Measurements from ENCODE around the gene PPP1R37.

The PPP1R37 gene

GRCh38 chr19:45107621-45108150 is 14.7 kb downstream of the PPP1R37 start:
- Histone ChIP-seq H3K4me1 (ENCODE audit: control insufficient read depth, low read length) (peaks cover 62% of the 10 kb centered on the region), H3K4me2 (ENCODE audit: low read length) (peak overlapping the region; percentile 2), H3K9me2 (replicated peaks; ENCODE audit: control insufficient read depth, low read length) (no peaks in the 10 kb centered on the region), H3K79me2 (ENCODE audit: control insufficient read depth, low read length) (peaks cover 97% of the 10 kb centered on the region), H3K9me3 (ENCODE audit: control insufficient read depth, insufficient read depth, low read length) (no peaks in the 10 kb centered on the region), H4K20me1 (ENCODE audit: control insufficient read depth, insufficient read depth, low read depth, low read length) (peaks cover 34% of the 10 kb centered on the region), H3K27me3 (ENCODE audit: control insufficient read depth, low read length) (no peaks in the 10 kb centered on the region), H3K36me3 (ENCODE audit: control insufficient read depth, low read length) (0 out of 2 replicates have a peak, but pooled peaks cover 3% of the 10 kb centered on the region), H3F3A (ENCODE audit: control insufficient read depth, insufficient read depth) (no peaks in the 10 kb centered on the region), H3K4me3 (ENCODE audit: low read length) (no peak overlapping the region), H3K27ac (ENCODE audit: low read depth, low read length) (no peak overlapping the region)
- TF ChIP-seq EZH2phosphoT487 (IDR thresholded peaks at IDR 0.05; ENCODE audit: borderline replicate concordance, low read length) (no peak), CTCF (IDR thresholded peaks at IDR 0.05; ENCODE audit: low read depth, low read length, poor library complexity, severe bottlenecking) (no peak)

GRCh38 chr19:45110851-45111266 is 17.9 kb downstream of the PPP1R37 start:
- H3K4me3 ChIP-seq (ENCODE audit: low read length) = no peak overlapping the region
- no peak overlapping the region for H3K27ac ChIP-seq (ENCODE audit: low read depth, low read length)
- H3K9me2 ChIP-seq (replicated peaks; ENCODE audit: control insufficient read depth, low read length) = no peaks in the 10 kb centered on the region
- 0 out of 2 replicates have a peak, but pooled peaks cover 3% of the 10 kb centered on the region for H3K36me3 ChIP-seq (ENCODE audit: control insufficient read depth, low read length)
- H3F3A ChIP-seq (ENCODE audit: control insufficient read depth, insufficient read depth) = no peaks in the 10 kb centered on the region
- no peaks in the 10 kb centered on the region for H3K27me3 ChIP-seq (ENCODE audit: control insufficient read depth, low read length)
- H3K79me2 ChIP-seq (ENCODE audit: control insufficient read depth, low read length) = peaks cover 97% of the 10 kb centered on the region
- H3K9me3 ChIP-seq (ENCODE audit: control insufficient read depth, insufficient read depth, low read length) = no peaks in the 10 kb centered on the region
- no peak for TF ChIP-seq EZH2phosphoT487 (IDR thresholded peaks at IDR 0.05; ENCODE audit: borderline replicate concordance, low read length)
- no peak for TF ChIP-seq CTCF (IDR thresholded peaks at IDR 0.05; ENCODE audit: low read depth, low read length, poor library complexity, severe bottlenecking)
- peaks cover 18% of the 10 kb centered on the region for H4K20me1 ChIP-seq (ENCODE audit: control insufficient read depth, insufficient read depth, low read depth, low read length)
- peaks cover 58% of the 10 kb centered on the region for H3K4me1 ChIP-seq (ENCODE audit: control insufficient read depth, low read length)
- H3K4me2 ChIP-seq (ENCODE audit: low read length) = no peak overlapping the region

- Histone ChIP-seq H3K4me1 (ENCODE audit: control insufficient read depth, low read length) (peaks cover 63% of the 10 kb centered on the region), H3K27me3 (ENCODE audit: control insufficient read depth, low read length) (no peaks in the 10 kb centered on the region), H3K4me3 (ENCODE audit: low read length) (no peak overlapping the region), H4K20me1 (ENCODE audit: control insufficient read depth, insufficient read depth, low read depth, low read length) (peaks cover 18% of the 10 kb centered on the region), H3K27ac (ENCODE audit: low read depth, low read length) (no peak overlapping the region), H3K9me3 (ENCODE audit: control insufficient read depth, insufficient read depth, low read length) (no peaks in the 10 kb centered on the region), H3F3A (ENCODE audit: control insufficient read depth, insufficient read depth) (no peaks in the 10 kb centered on the region), H3K4me2 (ENCODE audit: low read length) (no peak overlapping the region), H3K79me2 (ENCODE audit: control insufficient read depth, low read length) (peaks cover 97% of the 10 kb centered on the region), H3K36me3 (ENCODE audit: control insufficient read depth, low read length) (0 out of 2 replicates have a peak, but pooled peaks cover 3% of the 10 kb centered on the region), H3K9me2 (replicated peaks; ENCODE audit: control insufficient read depth, low read length) (no peaks in the 10 kb centered on the region)
- TF ChIP-seq CTCF (IDR thresholded peaks at IDR 0.05; ENCODE audit: low read depth, low read length, poor library complexity, severe bottlenecking) (peak; percentile 61), EZH2phosphoT487 (IDR thresholded peaks at IDR 0.05; ENCODE audit: borderline replicate concordance, low read length) (no peak)
These were observed 19.3 kb downstream of the PPP1R37 start for GRCh38 chr19:45112111-45112827.
